ENCODE measurements around the gene MOB3B.

DNA sequence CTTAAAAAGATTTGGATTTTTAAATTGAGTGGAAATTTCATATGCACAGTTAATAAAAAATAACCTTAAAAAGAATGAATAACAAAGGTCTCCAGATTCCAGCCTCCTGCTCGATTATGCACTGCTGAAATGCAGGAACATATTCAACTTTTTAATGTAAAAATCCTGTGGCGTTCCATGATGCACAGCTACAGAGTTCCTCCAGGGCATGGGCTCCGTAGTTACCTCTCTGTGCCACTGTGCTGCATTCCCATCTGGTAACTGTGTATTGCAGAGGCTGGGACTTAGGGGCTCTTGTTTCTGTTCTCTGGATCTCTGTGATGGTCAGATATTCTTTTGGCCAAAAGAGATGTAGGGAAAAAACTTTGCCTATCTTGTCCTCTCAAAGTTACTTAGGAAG lies 201.1 kb downstream of the MOB3B start:
- no peak for TF ChIP-seq POLR2A (IDR thresholded peaks at IDR 0.05)
- TF ChIP-seq, protein P1, sequence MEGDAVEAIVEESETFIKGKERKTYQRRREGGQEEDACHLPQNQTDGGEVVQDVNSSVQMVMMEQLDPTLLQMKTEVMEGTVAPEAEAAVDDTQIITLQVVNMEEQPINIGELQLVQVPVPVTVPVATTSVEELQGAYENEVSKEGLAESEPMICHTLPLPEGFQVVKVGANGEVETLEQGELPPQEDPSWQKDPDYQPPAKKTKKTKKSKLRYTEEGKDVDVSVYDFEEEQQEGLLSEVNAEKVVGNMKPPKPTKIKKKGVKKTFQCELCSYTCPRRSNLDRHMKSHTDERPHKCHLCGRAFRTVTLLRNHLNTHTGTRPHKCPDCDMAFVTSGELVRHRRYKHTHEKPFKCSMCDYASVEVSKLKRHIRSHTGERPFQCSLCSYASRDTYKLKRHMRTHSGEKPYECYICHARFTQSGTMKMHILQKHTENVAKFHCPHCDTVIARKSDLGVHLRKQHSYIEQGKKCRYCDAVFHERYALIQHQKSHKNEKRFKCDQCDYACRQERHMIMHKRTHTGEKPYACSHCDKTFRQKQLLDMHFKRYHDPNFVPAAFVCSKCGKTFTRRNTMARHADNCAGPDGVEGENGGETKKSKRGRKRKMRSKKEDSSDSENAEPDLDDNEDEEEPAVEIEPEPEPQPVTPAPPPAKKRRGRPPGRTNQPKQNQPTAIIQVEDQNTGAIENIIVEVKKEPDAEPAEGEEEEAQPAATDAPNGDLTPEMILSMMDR (IDR thresholded peaks at IDR 0.05), result no peak
